ENCODE measurements around the gene LOXL4.

DNA sequence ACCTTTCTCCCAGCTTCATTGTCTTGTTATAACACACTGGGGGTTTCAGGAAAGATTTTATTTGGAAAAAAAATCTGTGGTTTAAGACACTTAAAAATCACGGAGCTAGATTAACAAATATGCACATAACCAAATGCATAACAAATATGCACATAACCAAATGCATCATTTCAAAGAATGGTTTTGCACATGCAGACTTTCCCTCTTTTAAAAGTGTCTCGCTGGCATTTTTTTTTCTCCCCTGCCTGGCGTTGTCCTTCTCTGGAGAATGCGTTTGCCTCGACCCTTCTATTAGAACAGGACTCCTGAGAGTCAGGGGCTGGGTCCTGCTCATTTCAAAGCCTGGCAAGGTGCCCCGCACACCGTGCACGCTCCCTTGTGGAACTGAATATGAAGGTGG, 42.7 kb upstream of the LOXL4 start:
- TF ChIP-seq, protein P1, sequence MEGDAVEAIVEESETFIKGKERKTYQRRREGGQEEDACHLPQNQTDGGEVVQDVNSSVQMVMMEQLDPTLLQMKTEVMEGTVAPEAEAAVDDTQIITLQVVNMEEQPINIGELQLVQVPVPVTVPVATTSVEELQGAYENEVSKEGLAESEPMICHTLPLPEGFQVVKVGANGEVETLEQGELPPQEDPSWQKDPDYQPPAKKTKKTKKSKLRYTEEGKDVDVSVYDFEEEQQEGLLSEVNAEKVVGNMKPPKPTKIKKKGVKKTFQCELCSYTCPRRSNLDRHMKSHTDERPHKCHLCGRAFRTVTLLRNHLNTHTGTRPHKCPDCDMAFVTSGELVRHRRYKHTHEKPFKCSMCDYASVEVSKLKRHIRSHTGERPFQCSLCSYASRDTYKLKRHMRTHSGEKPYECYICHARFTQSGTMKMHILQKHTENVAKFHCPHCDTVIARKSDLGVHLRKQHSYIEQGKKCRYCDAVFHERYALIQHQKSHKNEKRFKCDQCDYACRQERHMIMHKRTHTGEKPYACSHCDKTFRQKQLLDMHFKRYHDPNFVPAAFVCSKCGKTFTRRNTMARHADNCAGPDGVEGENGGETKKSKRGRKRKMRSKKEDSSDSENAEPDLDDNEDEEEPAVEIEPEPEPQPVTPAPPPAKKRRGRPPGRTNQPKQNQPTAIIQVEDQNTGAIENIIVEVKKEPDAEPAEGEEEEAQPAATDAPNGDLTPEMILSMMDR (IDR thresholded peaks at IDR 0.05; ENCODE audit: low read depth, low read length), result no peak
- TF ChIP-seq EZH2phosphoT487 (IDR thresholded peaks at IDR 0.05; ENCODE audit: low read depth), result no peak

Measured in OCI-LY3 (cell line).